ENCODE data around the gene RNF180. TPM values are rescaled to one million over a fixed set of nuclear protein-coding genes. Genes with fewer than 3 reads are reported as not detected.
"Not testable (repeated sequence)": the region's sequence is repeated elsewhere in the genome, so short reads cannot be mapped to it uniquely, and the experiment has no call there.

The RNF180 gene
- polyA plus RNA-seq, 1 donor from 2014 or later = 6.4 TPM

DNA sequence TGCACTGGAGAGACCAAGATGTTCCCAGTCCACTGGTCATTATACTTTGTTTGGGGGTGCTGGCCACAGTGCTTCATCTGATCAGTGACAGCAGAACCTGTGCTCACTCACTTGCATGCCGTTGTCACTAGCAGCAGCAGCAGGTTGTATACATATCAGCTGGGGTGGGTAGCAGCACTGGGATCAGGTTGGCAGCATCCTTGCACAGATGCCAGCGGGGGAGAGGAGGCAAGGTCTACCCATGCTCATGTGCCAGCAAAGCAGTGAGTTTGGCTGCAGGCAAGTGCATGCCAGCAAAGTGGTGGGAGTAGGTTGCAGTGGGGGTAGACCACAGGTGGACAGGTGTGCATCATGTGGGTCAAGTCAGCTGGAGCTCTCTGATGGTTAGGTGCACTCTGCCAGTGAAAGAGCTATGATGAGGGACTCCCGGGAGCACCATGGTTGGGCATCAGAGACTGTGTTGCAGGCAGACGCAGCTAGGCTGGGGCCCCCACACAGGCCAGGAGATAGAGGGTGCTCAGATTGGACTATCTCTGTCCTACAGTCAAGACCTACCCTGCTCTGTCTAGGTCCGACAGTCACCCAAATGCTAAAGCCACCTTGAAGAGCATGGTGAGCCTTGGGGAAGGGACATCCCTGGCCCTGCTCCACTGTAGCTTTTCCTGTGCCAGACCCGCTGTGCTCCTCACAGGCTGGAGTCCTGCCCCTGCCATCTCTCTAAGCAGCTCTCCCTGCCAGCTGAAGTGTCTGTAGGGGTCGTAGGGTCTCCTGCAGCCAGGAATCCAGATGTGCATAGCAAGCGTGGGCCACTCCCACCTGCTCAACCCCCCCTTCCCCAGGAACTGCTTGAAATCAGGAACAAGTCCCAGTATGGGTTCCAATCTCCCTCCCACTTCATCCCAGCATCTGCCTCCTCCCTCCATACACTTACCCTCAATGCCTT, 119.8 kb downstream of the RNF180 start:
- Histone ChIP-seq H3K9ac (ENCODE audit: low read length) (no peak overlapping the region), H4K20me1 (ENCODE audit: insufficient read depth) (no peaks in the 10 kb centered on the region), H3K27ac (ENCODE audit: low read length) (no peak overlapping the region), H3K36me3 (ENCODE audit: insufficient read depth, low read length) (no peaks in the 10 kb centered on the region), H3K4me2 (ENCODE audit: low read length) (no peak overlapping the region), H2AFZ (ENCODE audit: low read depth, low read length) (no peak overlapping the region), H3K9me3 (ENCODE audit: low read length) (no peaks in the 10 kb centered on the region), H3K27me3 (ENCODE audit: insufficient read depth, low read depth, low read length) (no peaks in the 10 kb centered on the region), H3K79me2 (replicated peaks; ENCODE audit: insufficient read depth, low read length) (no peaks in the 10 kb centered on the region), H3K4me3 (ENCODE audit: low read length) (no peak overlapping the region), H3F3A (ENCODE audit: insufficient read depth, low read length, poor library complexity, severe bottlenecking) (no peaks in the 10 kb centered on the region), H3K9me2 (ENCODE audit: insufficient read depth, low read length) (no peaks in the 10 kb centered on the region)
- no peak for TF ChIP-seq MXI1 (conservative IDR thresholded peaks at IDR 0.05; ENCODE audit: poor library complexity, severe bottlenecking)
- no peak for TF ChIP-seq SMC3 (conservative IDR thresholded peaks at IDR 0.05; ENCODE audit: poor library complexity)
- TF ChIP-seq TAF1 (IDR thresholded peaks at IDR 0.05; ENCODE audit: low read depth) = no peak
- TF ChIP-seq RAD21 (conservative IDR thresholded peaks at IDR 0.05) = no peak
- no peak for TF ChIP-seq CTCF (IDR thresholded peaks at IDR 0.05; ENCODE audit: poor library complexity, severe bottlenecking)
- TF ChIP-seq EP300 (conservative IDR thresholded peaks at IDR 0.05; ENCODE audit: poor library complexity, severe bottlenecking) = no peak
- no peak for TF ChIP-seq EZH2 (IDR thresholded peaks at IDR 0.05; ENCODE audit: borderline replicate concordance, insufficient read depth, low read length, poor library complexity, severe bottlenecking)
- no peak for TF ChIP-seq POLR2AphosphoS5 (IDR thresholded peaks at IDR 0.05)
- TF ChIP-seq REST (IDR thresholded peaks at IDR 0.05; ENCODE audit: borderline replicate concordance) = no peak

GRCh38 chr5:64286381-64286780, 120.7 kb downstream of the RNF180 start:
- Histone ChIP-seq H3K79me2 (replicated peaks; ENCODE audit: insufficient read depth, low read length) (no peaks in the 10 kb centered on the region), H3K4me3 (ENCODE audit: low read length) (no peak overlapping the region), H3K36me3 (ENCODE audit: insufficient read depth, low read length) (no peaks in the 10 kb centered on the region), H2AFZ (ENCODE audit: low read depth, low read length) (no peak overlapping the region), H4K20me1 (ENCODE audit: insufficient read depth) (no peaks in the 10 kb centered on the region), H3F3A (ENCODE audit: insufficient read depth, low read length, poor library complexity, severe bottlenecking) (no peaks in the 10 kb centered on the region), H3K4me2 (ENCODE audit: low read length) (no peak overlapping the region), H3K9me3 (ENCODE audit: low read length) (no peaks in the 10 kb centered on the region), H3K9me2 (ENCODE audit: insufficient read depth, low read length) (no peaks in the 10 kb centered on the region), H3K27me3 (ENCODE audit: insufficient read depth, low read depth, low read length) (no peaks in the 10 kb centered on the region), H3K9ac (ENCODE audit: low read length) (no peak overlapping the region), H3K27ac (ENCODE audit: low read length) (no peak overlapping the region)
- TF ChIP-seq TAF1 (IDR thresholded peaks at IDR 0.05; ENCODE audit: low read depth) (no peak), SMC3 (conservative IDR thresholded peaks at IDR 0.05; ENCODE audit: poor library complexity) (no peak), CTCF (IDR thresholded peaks at IDR 0.05; ENCODE audit: poor library complexity, severe bottlenecking) (no peak), EP300 (conservative IDR thresholded peaks at IDR 0.05; ENCODE audit: poor library complexity, severe bottlenecking) (no peak), EZH2 (IDR thresholded peaks at IDR 0.05; ENCODE audit: borderline replicate concordance, insufficient read depth, low read length, poor library complexity, severe bottlenecking) (no peak), REST (IDR thresholded peaks at IDR 0.05; ENCODE audit: borderline replicate concordance) (no peak), RAD21 (conservative IDR thresholded peaks at IDR 0.05) (no peak), POLR2AphosphoS5 (IDR thresholded peaks at IDR 0.05) (no peak), MXI1 (conservative IDR thresholded peaks at IDR 0.05; ENCODE audit: poor library complexity, severe bottlenecking) (no peak)

- H3K9me3 ChIP-seq (ENCODE audit: low read length); H3K9me2 ChIP-seq (ENCODE audit: insufficient read depth, low read length); H3F3A ChIP-seq (ENCODE audit: insufficient read depth, low read length, poor library complexity, severe bottlenecking); H3K27me3 ChIP-seq (ENCODE audit: insufficient read depth, low read depth, low read length); H3K9ac ChIP-seq (ENCODE audit: low read length); H2AFZ ChIP-seq (ENCODE audit: low read depth, low read length); H3K4me2 ChIP-seq (ENCODE audit: low read length); H4K20me1 ChIP-seq (ENCODE audit: insufficient read depth); H3K79me2 ChIP-seq (replicated peaks; ENCODE audit: insufficient read depth, low read length); H3K27ac ChIP-seq (ENCODE audit: low read length); H3K36me3 ChIP-seq (ENCODE audit: insufficient read depth, low read length); H3K4me3 ChIP-seq (ENCODE audit: low read length): not testable (repeated sequence)
Measured at GRCh38 chr5:64288496-64288895, 122.9 kb downstream of the RNF180 start.
